ENCODE measurements around the gene SLC2A2.

The SLC2A2 gene

GRCh38 chr3:171058873-171059603 is 32.5 kb upstream of the SLC2A2 start:
- no peak for TF ChIP-seq CTCF (IDR thresholded peaks at IDR 0.05)

GRCh38 chr3:171058058-171058457 is 31.5 kb upstream of the SLC2A2 start:
- no peak for TF ChIP-seq CTCF (IDR thresholded peaks at IDR 0.05)

- TF ChIP-seq CTCF (IDR thresholded peaks at IDR 0.05): no peak
These were observed 30.6 kb upstream of the SLC2A2 start for GRCh38 chr3:171057072-171057471.

- no peak for TF ChIP-seq CTCF (IDR thresholded peaks at IDR 0.05)
These were observed 30.0 kb upstream of the SLC2A2 start for GRCh38 chr3:171056528-171056927.

GRCh38 chr3:171055336-171056178 is 29.0 kb upstream of the SLC2A2 start:
- TF ChIP-seq CTCF (IDR thresholded peaks at IDR 0.05): no peak

GRCh38 chr3:171054921-171055320 is 28.4 kb upstream of the SLC2A2 start:
- no peak for TF ChIP-seq CTCF (IDR thresholded peaks at IDR 0.05)

- no peak for TF ChIP-seq CTCF (IDR thresholded peaks at IDR 0.05)
These were observed 27.7 kb upstream of the SLC2A2 start for GRCh38 chr3:171054231-171054630.
